Retinal pigment epithelial cell (primary cell): ENCODE results near the gene TMEM98.
"Not testable (repeated sequence)": the region's sequence is repeated elsewhere in the genome, so short reads cannot be mapped to it uniquely, and the experiment has no call there.

ENCODE experiments used
- DNase-seq: peaks from one replicate; pipeline ENCODE4 v3.0.0-alpha.2; 2010; ENCODE audit warnings: low read depth
- H3K4me3 ChIP-seq: 2 replicates; pipeline ENCODE4 v1.5.1; 2011; ENCODE audit warnings: mild to moderate bottlenecking, low read length, control low read depth, moderate library complexity
- TF ChIP-seq, protein P1 (sequence below): conservative IDR thresholded peaks from 2 replicates; pipeline ENCODE4 v1.5.1; 2011; ENCODE audit warnings: low read depth, low read length, control low read depth, inconsistent platforms

The TMEM98 gene

DNA sequence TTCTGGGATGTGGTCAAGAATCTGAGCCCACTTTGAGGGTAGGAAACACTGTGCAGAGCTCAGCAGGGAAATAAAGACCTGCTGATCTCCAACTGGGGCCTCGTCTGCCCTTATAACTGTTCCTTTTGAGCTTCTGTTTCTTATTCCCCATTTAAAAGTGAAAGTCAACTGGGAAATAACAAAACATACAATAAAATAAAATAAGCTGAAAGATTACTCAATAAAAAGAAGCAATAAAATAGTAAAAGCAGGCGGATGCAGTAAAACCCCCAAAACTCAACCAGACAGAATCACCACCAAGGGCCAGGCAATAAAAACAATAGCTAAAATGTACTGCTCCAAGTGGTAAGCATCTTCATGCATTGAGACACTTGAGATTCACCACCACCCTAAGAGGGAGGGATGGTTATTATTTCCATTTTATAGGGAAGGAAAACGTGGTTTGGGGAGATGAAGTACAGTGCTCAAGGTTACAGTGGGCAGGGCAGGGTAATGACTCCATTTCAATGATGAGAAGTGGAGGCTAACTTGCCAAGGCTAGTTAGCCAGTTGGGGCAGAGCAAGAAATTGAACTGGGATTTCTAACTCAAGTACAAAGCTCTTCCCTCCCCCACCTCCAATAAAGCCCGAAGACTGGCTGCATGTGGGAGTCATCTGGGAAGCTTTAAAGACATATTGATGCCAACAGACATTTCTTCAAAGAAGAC, 57.2 kb downstream of the TMEM98 start:
- H3K4me3 ChIP-seq = no peak overlapping the region
- TF ChIP-seq, protein P1, sequence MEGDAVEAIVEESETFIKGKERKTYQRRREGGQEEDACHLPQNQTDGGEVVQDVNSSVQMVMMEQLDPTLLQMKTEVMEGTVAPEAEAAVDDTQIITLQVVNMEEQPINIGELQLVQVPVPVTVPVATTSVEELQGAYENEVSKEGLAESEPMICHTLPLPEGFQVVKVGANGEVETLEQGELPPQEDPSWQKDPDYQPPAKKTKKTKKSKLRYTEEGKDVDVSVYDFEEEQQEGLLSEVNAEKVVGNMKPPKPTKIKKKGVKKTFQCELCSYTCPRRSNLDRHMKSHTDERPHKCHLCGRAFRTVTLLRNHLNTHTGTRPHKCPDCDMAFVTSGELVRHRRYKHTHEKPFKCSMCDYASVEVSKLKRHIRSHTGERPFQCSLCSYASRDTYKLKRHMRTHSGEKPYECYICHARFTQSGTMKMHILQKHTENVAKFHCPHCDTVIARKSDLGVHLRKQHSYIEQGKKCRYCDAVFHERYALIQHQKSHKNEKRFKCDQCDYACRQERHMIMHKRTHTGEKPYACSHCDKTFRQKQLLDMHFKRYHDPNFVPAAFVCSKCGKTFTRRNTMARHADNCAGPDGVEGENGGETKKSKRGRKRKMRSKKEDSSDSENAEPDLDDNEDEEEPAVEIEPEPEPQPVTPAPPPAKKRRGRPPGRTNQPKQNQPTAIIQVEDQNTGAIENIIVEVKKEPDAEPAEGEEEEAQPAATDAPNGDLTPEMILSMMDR = no peak
- DNase-seq = no peak

DNA sequence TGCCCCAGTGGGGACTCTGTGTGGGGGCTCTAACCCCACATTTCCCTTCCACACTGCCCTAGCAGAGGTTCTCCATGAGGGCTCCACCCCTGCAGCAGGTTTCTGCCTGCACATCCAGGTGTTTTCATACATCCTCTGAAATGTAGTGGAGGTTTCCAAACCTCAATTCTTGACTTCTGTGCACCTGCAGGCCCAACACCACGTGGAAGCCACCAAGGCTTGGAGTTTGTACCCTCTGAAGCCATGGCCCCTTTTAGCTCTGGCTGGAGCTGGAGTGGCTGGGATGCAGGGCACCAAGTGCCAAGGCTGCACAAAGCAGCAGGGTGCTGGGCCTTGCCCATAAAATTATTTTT, 59.5 kb downstream of the TMEM98 start:
- not testable (repeated sequence) for H3K4me3 ChIP-seq, DNase-seq

DNA sequence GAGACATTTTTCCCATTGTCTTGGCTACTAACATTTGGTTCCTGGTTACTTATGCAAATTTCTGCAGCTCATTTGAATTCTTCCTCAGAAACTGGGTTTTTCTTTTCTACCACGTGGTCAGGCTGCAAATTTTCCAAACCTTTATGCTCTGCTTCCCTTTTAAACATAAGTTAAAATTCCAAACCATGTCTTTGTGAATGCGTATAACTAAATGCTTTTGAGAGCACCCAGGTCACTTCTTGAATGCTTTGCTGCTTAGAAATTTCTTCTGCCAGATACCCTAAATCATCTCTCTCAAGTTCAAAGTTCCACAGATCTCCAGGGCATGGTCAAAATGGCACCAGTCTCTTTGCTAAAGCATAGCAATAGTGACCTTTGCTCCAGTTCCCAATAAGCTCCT, 59.9 kb downstream of the TMEM98 start:
- not testable (repeated sequence) for DNase-seq, H3K4me3 ChIP-seq

DNA sequence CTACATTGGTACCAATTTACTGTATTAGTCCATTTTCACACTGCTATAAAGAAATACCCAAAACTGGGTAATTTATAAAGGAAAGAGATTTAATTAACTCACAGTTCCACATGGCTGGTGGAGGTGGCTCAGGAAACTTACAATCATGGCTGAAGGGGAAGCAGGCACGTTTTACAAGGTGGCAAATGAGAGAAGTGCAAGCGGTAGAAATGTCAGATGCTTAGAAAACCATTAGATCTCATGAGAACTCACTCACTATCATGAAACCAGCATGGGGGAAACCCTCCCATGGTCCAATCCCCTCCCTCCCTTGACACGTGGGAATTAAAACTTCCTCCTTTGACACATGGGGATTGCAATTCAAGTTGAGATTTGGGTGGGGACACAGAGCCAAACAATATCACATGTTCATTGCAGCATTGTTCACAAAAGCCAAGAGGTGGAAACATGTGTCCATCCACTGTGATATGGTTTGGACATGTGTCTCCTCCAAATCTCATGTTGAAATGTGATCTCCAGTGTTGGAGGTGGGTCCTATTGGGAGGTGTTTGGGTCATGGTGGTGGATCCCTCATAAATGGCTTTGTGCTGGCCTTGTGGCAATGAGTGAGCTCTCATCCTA, 60.6 kb downstream of the TMEM98 start:
- H3K4me3 ChIP-seq = no peak overlapping the region
- TF ChIP-seq, protein P1 = no peak
- no peak for DNase-seq

DNA sequence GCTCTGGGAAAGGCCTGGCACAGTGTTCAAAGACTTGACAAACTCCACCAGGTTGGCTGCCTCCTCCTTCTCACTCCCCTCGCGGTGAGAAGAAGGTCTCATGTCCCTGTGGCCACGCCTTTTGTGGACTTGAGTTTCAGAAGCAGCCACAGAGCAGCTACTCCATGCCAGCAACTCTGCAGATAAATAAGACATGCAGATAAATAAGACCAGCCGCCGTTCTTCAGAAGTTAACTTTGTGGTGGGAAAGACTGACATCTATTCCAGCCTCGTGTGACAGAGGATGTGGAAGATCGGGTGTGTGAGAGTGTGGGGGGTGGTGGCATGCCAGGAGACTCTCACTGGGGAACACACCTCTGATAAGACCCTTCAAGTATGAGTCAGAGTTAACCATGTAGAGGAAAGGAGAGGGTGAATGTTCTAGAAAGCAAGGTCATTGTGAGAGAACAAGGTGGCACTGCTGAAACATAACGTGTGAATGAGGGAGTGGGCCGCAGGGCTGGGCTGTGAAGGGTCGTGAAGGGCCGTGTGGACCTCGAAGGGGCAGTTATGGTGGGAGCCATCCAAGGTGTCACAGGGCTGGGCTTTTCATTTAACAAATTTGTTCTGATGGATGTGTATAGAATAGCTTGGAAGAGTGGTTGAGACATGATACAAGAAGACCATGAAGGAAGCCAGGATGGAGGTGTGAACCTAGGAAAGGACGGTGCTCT, 64.5 kb downstream of the TMEM98 start:
- no peak overlapping the region for H3K4me3 ChIP-seq
- TF ChIP-seq, protein P1 = no peak
- no peak for DNase-seq

DNA sequence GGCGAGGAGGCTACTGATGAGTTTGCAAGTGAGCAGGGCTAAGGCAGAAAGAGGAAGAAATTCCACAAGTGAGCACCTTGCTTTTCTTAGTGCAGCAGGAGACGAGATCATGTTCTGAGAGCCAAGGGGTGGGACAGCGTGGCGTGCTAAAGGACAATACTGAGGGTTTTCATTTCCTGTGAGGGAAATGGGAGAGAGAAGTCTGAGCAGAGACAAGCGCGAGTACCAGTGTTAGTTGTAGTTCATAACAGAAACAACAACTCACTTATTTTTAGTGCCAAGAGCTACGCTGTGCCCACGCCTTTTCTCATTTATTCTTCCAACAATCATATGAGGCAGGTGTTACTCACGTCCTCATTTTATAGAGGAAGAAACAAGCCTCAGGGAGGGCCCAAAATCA, 66.0 kb downstream of the TMEM98 start:
- TF ChIP-seq, protein P1 = no peak
- DNase-seq = no peak
- H3K4me3 ChIP-seq = no peak overlapping the region
